ENCODE results near the gene ATP2B1.
A peak's percentile ranks its signal among the peaks of the same experiment; 100 is the strongest.
"Not testable (repeated sequence)": the region's sequence is repeated elsewhere in the genome, so short reads cannot be mapped to it uniquely, and the experiment has no call there.

ATP2B1 gene

DNA sequence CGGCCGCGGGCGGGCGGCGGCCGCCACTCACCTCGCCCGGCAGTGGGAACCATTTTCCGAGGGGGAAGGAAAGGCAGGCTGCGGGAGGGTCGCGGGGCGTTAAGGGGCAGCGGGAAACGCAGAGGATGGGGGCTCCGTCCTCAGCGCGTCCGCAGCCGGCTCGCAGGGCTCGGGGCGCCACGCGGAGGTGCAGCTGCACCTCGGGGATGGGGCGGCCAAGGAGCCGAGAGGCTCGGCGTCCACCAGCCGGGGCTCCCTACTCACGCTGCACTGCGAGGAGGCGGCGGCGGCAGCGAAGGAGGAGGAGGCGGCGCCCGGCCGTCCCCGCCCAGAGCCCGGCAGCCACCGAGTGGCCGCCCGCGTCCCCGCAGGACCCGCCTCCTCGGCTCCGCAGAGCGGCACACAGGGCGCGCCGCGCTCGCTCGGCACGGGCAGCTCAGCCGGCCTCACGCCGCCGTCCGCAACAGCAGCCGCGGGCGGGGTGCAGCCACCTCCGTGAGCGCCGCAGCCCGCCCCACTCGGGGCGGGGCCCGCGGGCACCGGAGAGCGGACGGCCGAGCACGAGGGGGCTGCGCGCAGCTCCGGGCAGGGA lies at the start of gene ATP2B1:
Gene ATP2B1 (minus strand): TSS at position 274 of the 592 bp plus-strand sequence. CDS start 52,952 bp downstream, outside the sequence.
- peak; percentile 48 to 79 (median 65) for DNase-seq

DNA sequence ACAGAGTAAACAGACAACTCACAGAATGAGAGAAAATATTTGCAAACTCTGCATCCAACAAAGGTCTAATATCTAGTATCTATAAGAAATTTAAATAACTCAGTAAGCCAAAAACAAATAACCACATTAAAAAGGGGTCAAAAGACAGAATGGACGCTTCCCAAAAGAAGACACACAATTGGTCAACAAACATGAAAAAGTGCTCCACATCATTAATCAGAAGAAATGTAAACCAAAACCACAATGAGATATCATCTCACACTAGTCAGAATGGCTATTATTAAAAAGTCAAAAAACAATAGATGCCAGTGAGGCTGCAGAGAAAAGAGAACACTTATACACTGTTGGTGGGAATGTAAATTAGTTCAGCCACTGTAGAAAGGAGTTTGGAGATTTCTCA lies 49.3 kb upstream of the ATP2B1 start:
- not testable (repeated sequence) for DNase-seq

DNA sequence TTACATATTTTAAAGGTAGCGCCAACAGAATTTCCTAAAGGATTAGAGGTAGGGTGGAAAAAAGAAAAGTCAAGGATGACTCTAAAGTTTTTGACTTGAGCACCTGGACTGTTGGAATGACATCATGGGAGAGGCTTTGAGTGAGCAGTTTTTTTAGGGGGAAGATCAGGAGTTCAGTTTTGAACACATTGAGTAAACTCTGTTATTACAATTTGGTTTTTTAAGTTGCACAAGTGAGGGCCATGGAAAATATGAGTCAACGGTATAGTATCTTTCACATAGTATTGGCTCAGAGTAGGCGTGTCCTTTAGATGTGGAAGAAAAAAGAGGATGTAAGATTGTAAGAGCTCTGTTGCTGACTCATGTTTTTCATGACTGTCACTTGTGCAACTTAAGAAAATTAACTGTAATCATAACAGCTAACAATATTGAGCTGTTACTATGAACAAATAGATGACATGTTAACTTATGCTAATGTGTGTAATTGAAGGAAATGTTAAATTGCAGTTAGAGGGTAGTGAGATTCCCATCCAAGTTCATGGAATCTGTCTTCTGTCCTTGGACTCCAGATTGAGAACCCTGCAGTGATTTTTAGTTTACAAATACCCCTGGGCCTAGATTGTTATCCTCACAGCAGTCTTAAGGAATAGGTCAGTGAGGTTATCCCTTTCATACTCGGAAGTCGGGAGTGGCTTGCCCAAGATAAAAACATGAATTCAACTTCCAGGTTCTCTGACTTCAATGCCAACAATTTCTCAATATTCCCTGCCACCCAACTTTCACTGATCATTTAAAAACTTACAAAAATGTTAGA lies 48.2 kb upstream of the ATP2B1 start:
- no peak for DNase-seq

DNA sequence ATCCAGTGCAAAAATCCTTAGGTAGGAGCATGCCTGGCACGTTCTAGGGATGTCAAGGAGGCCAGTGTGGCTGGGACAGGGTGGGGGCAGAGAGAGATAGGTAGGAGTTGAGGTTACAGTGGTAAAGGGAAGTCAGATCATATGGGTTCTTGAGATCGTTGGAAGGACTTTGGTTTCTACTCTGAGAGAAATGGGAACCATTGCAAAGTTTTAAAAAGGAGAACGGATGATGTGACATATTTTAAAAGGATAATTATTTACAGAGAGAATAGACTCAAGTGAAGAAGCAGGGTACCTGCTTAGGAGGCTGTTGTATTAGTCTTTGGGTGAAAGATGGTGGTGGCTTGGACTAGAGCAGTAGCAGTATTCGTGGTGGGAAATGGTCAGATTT lies 47.6 kb upstream of the ATP2B1 start:
- no peak for DNase-seq

DNA sequence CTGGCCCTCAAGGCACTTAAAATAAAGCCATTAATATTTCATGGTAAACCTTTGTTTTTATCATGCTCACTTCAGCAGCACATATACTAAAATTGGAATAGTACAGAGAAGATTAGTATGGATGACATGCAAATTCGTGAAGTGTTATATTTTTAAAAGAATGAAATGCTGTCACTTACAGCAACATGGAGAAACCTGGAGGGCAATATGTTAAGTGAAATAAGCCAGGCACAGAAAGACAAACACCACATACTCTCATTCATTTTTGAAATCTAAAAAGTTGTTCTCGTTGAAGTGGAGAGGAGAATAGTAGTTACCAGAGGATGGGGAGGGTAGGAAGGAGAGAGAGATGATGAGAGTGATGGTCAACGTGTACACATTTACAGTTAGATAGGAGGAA lies 45.4 kb upstream of the ATP2B1 start:
- DNase-seq: no peak

DNA sequence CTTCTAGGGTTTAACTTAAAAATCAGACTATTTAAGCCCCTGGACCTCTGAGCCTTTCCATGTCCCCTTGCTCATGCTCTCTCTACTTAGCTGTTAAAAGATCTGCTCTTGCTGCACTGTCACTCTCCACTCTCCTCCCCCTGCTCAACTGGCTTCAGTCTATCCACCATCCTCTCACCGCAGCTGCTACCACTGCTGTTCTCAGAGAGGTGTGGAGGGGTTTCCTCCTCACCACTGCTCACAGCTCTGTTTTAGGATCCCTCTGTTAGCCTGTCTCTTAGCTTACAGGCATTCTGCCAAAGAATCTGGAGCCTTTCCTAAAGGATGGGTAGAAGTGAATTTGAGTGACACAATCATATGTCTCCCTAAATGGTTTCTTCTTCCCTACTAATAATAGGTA lies 43.7 kb upstream of the ATP2B1 start:
- no peak for DNase-seq

DNA sequence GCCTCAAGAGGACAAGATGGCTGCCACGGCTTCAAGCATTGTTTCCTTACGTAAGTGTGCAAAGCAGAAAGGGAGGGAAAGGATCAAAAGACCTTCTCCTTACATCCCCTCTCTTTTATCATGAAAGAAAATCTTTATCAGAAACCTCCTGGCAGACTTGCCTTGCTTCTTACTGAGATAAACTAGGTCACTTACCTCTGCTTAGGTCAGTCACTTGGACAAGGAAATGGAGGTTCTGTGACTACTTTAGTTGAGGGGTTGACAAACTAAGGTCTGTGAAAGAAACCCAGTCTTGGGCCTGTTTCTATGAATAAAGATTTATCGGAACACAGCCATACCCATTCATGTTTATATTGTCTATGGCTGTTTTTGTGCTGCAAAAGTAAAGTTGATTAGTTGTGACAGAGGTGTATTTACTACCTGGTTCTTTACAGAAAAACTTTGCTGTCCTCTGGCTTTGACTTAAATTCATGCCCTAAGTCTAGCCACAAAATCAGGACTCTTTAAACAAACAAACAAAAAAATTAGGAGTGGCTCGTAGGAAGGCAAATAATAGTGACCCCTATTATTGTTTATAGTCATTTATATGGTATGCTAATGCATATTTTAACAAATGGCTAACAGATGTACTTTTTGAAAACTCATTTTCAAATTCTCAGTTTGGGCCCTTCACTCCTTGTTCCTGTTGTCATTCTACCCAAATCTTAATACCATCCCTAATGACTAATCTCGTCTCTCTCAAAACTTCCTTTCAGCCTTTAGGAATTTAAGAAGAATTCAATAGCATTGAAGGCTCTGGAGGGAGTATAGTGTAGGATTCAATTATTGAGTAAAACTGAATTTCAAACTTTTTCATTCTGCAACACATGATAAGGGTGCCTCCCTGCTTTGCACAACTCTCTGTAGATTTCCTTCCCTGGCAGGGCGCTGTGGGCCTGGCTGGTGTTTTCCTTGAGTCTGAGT lies 42.0 kb upstream of the ATP2B1 start:
- no peak for DNase-seq

DNA sequence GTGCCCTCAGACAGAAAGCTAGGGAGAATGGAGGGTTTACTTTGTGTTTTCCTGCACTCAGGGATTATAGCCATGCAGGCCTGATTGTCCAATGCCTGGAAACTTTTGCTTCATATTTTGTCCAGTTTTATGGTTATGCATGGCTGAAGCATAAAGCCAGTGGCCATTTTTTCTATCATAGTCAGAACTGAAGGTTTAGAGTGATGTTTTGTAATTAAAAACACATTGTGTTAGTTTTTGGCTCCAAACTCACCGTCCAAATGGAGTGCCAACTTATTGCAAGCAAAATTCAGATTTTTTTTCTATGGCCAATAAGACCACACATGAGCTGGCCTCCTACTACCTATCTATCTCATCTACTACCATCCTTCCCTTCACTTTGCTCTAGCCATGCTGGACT lies 40.2 kb upstream of the ATP2B1 start:
- no peak for DNase-seq

DNA sequence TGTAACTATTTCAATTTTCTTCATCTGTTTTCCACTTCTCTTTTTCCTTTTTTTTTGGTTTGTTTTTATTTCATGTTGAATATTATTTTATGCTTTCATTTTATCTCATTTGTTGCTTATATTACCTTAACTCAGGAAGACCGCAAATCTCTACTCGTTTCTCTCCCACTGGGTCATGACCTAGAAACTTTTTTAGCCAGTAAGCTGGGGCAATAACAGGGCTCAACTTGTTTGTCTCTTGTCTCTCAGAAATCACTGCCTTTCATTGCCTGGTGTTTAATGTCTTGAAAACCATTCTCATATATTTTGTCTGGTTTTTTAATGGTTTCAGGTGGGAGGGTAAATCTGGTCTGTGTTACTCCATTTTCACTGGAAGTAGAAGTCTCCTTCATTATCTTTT lies 36.6 kb upstream of the ATP2B1 start:
- DNase-seq: no peak

DNA sequence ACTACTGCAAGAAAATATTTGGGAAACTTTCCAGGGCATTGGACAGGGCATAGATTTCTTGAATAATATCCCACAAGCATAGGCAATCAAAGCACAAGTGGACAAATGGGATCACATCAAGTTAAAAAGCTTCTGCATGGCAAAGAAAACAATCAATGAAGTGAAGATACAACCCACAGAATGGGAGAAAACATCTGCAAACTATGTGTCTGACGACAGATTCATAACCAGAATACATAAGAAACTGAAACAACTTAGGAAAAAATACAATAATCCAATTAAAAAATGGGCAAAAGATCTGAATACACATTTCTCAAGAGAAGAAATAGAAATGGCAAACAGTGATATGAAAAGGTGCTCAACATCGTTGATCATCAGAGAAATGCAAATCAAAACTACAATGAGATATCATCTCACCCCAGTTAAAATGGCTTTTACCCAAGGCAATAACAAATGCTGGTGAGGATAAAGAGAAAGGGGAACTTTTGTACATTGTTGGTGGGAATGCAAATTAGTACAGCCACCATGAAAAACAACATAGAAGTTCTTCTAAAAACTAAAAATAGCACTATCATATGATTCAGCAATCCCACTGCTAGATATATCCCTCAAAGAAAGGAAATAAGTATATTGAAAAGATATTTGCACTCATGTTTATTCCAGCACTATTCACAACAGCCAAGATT lies 33.8 kb upstream of the ATP2B1 start:
- DNase-seq: no peak

DNA sequence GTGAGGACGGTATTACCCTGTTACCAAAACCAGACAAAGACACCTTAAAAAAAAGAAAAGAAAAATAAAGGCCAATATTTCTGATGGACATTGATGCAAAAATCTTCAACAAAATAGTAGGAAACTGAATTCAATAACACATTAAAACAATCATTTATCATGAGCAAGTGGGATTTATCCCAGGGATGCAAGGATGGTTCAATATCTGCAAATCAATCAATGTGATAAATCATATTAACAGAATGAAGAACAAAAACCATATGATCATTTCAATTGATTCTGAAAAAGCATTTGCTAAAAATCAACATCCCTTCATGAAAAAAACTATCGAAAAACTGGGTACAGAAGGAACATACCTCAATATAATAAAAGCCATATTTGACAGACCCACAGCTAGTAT lies 32.3 kb upstream of the ATP2B1 start:
- no peak for DNase-seq

DNA sequence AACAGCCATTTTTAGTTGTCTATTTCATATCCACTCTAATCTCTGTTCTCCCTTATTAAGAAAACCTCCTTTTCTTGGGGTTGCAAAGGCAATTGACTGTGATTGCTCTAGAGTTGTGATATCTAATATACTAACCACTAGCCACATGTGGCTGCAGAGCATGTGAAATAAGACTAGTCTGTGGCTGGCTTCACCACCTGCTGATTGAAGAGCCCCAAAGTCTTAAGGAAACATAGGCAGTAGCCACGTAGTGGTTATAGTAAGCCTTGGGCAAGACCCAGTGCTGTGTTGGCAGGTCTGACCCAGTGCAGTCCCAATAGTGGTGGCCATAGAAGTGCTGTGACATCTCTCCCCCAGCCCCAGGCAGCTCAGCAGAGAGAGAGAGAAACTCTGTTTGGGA lies 28.4 kb upstream of the ATP2B1 start:
- DNase-seq: no peak

DNA sequence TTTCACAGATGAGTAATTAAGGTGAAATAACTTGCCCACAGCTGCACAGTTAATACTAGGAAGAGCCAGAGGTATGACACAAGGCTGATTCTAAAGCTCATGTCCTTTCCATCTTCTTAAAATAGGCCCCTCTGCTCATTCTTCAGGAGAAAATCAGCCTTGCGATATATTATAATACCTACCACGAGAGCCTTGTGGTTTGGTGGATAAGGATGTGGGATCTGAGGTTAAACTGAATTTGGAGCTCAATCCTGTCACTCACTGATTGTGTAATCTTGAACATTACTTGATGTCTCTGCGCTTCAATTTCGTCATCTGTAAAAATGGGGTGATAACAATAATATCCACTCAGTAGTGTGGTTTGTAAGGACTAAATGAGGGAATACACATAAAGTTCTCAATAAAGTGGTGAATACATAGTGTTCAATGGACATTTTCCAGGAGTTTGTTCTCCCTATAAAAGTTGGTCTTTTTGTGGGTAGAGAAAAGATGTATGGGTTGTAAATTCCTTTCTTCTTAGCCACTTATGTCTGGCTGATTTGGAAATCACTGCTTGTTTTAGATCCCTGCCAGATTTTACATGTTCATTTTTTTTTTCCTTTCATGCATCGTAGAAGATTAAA lies 25.1 kb upstream of the ATP2B1 start:
- DNase-seq: no peak

DNA sequence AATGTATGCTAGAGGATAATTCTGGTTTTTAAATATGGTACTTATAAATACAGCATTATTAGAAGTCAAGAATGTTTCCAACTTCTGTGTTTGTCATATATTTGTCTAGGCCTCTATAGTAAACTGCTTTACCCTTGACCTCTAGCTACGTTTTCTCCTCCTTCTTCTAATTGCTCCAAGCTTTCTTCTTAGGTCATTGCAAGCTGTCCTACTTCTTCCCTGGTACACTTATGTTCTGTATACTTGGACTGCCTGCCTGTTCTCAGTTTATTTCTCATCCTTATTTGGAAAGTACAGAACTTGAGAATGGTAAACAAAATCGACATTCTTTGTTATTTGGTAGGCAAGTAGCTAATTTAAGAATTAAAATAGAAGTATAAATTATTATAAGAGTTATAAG lies 23.9 kb upstream of the ATP2B1 start:
- no peak for DNase-seq

DNA sequence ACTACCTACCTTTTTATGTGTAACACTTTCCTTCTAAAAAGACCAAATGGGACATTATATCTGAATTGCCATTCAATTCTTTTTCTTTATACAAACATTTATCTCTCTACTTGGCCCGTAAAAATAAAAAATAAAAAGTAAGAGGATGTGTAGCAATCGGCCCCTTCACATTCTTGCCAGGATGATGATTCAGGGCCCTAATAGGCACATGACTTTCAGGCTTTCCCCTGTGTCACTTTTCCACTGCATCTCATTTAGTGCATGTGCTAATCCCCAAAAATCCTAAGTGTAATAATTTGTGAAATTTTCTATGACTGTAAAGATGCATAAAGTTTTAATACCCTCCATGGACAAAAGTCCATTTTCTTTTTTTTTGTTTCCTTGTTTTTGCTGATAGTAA lies 23.0 kb upstream of the ATP2B1 start:
- DNase-seq: no peak

DNA sequence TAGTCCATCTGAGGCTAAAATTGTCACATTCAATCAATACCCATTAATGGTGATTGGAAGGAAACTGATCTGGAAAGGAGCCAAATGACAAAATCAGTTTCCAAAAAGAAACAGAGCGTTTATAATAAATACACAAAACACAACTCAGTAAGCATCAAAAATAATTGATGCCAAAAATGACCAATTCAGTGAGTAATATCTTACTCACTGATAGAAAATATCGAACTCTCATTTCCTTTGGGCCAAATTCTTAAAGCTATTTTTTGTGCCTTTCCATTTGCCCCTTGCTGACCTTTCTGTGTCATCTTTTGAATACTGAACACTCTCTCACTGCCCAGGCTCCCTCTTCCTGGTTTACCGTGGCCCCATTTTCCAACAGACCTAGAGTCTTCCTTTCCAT lies 22.5 kb upstream of the ATP2B1 start:
- DNase-seq: no peak

DNA sequence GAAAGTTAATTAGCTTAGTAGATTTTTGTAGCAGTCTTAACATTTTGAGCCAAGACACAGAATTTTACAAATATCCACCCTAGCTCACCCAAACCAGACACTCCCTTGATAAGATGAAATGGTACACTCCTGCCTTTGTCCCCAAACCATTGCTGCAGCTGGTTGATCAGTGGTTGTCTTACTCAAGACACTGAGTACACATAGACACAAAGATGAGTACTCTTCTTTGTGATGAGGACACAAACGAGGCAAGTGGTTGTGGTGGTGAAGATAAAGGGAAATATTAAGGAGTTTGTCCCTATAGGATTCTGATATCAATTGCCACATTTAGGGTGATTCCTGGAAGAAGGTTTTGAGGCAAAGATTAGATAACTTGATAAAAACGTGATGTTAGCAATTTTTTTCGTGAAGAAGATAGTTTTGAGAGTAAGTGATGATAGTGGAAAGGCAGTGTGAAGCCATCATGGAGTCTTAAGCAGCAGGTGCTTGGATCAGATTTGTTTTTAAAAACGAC lies 21.4 kb upstream of the ATP2B1 start:
- DNase-seq: no peak

DNA sequence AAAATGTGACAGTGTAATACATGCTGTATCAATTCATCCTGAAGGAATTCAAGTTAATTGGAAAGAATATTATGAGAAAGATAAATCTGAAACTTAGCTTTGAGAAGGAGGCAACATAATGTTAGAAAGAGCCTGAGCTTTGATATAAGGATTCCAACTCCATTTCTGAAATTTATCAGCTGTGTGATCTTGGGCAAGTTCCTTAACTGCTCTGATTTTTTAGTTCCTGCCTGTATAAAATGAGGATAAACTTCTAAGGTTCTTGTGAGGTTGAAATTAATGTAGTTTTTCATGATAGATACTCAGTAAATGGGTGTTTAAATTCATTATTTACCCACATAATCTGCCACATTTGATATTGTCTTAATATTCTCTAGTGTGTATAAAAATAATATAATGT lies 14.6 kb upstream of the ATP2B1 start:
- DNase-seq: no peak

DNA sequence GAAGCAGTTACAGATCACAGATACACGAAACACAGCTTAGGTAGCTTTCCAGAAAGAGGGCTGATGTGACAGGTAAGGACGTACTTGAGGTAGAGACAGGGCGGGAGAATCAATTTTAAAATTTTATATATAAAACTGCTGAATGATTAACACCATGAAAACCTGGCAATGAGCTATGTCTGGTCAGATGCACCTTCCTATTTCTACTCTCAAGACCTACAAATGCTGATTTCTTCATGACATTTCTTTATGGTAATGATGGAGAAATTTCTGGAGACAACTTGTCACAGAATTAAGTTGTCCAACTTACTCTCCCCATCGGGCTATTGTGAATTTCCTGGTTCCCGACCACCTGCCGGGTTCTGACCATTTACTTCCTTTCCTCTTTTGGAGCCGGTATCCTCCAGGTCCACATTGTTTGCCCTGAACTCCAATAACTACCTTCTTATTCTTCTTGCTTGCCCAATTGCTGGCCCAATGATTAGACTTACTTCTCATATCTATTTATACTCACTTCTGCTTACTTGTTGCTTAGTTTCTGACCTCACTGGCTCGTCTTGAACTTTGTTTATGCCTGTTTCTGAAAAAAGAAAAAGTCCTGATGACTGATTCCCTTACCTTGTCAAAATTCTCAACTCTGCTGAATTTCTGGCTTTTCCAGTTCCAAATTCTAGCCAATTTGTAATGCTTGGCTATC lies 12.8 kb upstream of the ATP2B1 start:
- DNase-seq: no peak

DNA sequence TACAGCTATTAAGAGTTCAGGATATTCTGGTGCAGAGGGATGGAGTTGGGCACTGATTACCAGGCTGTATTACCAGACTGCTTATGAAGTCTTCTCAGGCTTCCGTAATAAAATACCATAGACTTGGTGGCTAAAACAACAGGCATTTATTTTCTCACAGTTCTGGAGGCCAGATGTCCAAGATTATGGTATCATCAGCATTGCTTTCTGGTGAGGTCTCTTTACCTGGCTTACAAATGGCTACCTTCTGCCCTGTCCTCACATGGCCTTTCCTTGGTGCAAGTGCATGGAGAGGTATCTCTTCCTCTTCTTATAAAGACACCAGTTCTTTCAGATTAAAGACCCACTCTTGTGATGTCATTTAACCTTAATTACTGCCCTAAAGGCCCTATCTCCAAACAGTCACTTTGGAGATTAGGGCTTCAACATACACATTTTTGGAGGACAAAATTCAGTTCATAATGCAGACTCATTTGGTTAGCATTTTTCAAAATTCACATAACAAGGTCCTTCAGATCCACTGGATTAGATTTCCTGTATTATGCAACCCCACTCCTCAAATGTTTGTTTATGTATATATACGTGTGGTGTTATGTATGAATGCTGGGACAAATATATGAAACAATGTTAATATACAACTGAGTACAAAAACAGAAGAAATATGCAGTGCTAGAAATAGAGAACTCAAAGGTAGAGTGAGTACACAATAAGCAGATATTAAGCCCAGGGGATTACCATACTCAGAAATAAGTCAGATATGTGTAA lies 9.3 kb upstream of the ATP2B1 start:
- no peak for DNase-seq

DNA sequence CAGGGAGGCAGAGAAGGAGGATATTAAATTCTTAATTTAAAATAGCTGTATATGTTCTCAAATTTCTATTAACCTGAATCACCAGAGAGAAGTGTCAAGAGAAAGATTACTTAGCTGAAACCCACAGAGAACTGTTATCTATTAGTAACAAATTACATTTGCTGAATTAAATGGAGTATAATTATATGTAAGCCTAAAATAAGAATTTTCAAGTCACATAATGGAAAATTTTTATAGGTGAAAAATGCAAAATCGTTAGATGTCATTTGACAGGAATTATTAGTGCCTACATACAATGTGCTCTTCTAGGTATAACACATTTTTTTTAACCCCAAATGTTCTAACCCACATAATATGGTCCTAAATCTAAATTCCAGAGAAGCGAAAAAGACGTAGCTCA lies 4.1 kb upstream of the ATP2B1 start:
- no peak for DNase-seq

Data from activated naive CD4-positive, alpha-beta T cell (primary cell).